GM12878 (cell line): ENCODE data around the gene AMBN. TPM values are rescaled to one million over a fixed set of nuclear protein-coding genes. Genes with fewer than 3 reads are reported as not detected.

Experiments used
- ATAC-seq: fragments of 200-7000 bp; cut with Tn5 transposase; 3 replicates; pipeline ENCODE4 v1.9.1; 2020; ENCODE audit warnings: mild to moderate bottlenecking, moderate library complexity
- BruUV-seq: library from RNA; stranded (reverse); fragments of 400-500 nt; replicated peaks from 2 replicates; lab custom pipeline; 2021; lab: Mats Ljungman, UMichigan
- CTCF ChIA-PET: fragments of 300-600 bp; sonication (Branson Sonifier 250); formaldehyde crosslinking; extraction: SDS; loops from one replicate; lab custom pipeline; 2021; ENCODE audit warnings: inconsistent platforms; lab: Yijun Ruan, JAX
- POLR2A ChIA-PET: fragments of 350-600 bp; formaldehyde crosslinking; extraction: SDS; loops from one replicate; lab custom pipeline; 2021; ENCODE audit warnings: inconsistent platforms; lab: Charles Lee
- RAD21 ChIA-PET: fragments of 300-600 bp; sonication (Branson Sonifier 250); formaldehyde crosslinking; loops from one replicate; lab custom pipeline; 2023; ENCODE audit warnings: antibody characterized with exemption; ENCODE audit not compliant: unreplicated experiment; lab: Charles Lee
- SMC1A ChIA-PET: fragments of 300-600 bp; sonication (Branson Sonifier 250); formaldehyde crosslinking; loops from one replicate; lab custom pipeline; 2023; ENCODE audit not compliant: unreplicated experiment, uncharacterized antibody; lab: Charles Lee
- DNase-seq: peaks from one replicate; pipeline ENCODE4 v3.0.0-alpha.2; 2011; ENCODE audit warnings: low read depth, low spot score
- FAIRE-seq: peaks from 3 replicates; lab custom pipeline; 2011; peaks lifted over from hg19 to GRCh38; lab: Jason Lieb, UNC
- H2AFZ ChIP-seq: 2 replicates; pipeline ENCODE4 v1.6.0; 2011; ENCODE audit warnings: low read depth, low read length, control low read depth; ENCODE audit not compliant: control insufficient read depth
- H3K27ac ChIP-seq: 2 replicates; pipeline ENCODE4 v1.5.1; 2011; ENCODE audit warnings: control low read depth; ENCODE audit not compliant: control insufficient read depth, insufficient read depth
- H3K27me3 ChIP-seq, 2 experiments: replicated peaks in 1 of 2; 2 replicates each; pipeline versions ENCODE4 v1.6.0 to v1.6.1; 2011; ENCODE audit warnings: low read length in 1 of 2; ENCODE audit not compliant: control insufficient read depth in 2 of 2, insufficient read depth in 2 of 2
- H3K36me3 ChIP-seq, 2 experiments: 2 replicates each; pipeline ENCODE4 v1.5.1; 2011; ENCODE audit warnings: low read length in 1 of 2; ENCODE audit not compliant: control insufficient read depth in 2 of 2, insufficient read depth in 2 of 2
- H3K4me1 ChIP-seq: 2 replicates; pipeline ENCODE4 v1.6.1; 2011; ENCODE audit warnings: mild to moderate bottlenecking, low read length, moderate library complexity, mixed read lengths; ENCODE audit not compliant: control insufficient read depth, insufficient read depth
- H3K4me2 ChIP-seq: 2 replicates; pipeline ENCODE4 v1.6.0; 2011; ENCODE audit warnings: control low read depth; ENCODE audit not compliant: control insufficient read depth, insufficient read depth
- H3K4me3 ChIP-seq: fragments of 200-600 bp; sonication (generic); 2 replicates; pipeline ENCODE4 v1.5.1; 2016
- H3K79me2 ChIP-seq: 2 replicates; pipeline ENCODE4 v1.6.0; 2011; ENCODE audit warnings: low read length; ENCODE audit not compliant: control insufficient read depth, insufficient read depth
- H3K9ac ChIP-seq: 2 replicates; pipeline ENCODE4 v1.8.0; 2011; ENCODE audit warnings: low read length, control low read depth, mixed read lengths; ENCODE audit not compliant: control insufficient read depth, insufficient read depth
- H3K9me3 ChIP-seq: replicated peaks from 3 replicates; pipeline ENCODE4 v1.5.1; 2011; ENCODE audit warnings: mild to moderate bottlenecking, low read length; ENCODE audit not compliant: control insufficient read depth, insufficient read depth
- H4K20me1 ChIP-seq: 2 replicates; pipeline ENCODE4 v1.6.0; 2011; ENCODE audit not compliant: control insufficient read depth, insufficient read depth
- BMI1 ChIP-seq: fragments of 450-650 bp; IDR thresholded peaks from 2 replicates; pipeline ENCODE4 v1.6.1; 2016; ENCODE audit warnings: mild to moderate bottlenecking, moderate library complexity, borderline replicate concordance
- DPF2 ChIP-seq: fragments of 450-650 bp; IDR thresholded peaks from 2 replicates; pipeline ENCODE4 v1.6.1; 2017; ENCODE audit warnings: mild to moderate bottlenecking
- HDAC2 ChIP-seq: fragments of 200-600 bp; sonication (generic); IDR thresholded peaks from 2 replicates; pipeline ENCODE4 v1.6.1; 2017
- LARP7 ChIP-seq: fragments of 450-650 bp; IDR thresholded peaks from 2 replicates; pipeline ENCODE4 v1.6.1; 2017; ENCODE audit warnings: mild to moderate bottlenecking
- MEF2A ChIP-seq: IDR thresholded peaks from 2 replicates; pipeline ENCODE4 v1.6.1; 2011; ENCODE audit warnings: low read depth, mild to moderate bottlenecking, low read length, moderate library complexity; ENCODE audit not compliant: insufficient read depth
- POLR2A ChIP-seq: IDR thresholded peaks from 2 replicates; pipeline ENCODE4 v1.6.1; 2011; ENCODE audit warnings: low read depth, mild to moderate bottlenecking, low read length
- POLR2AphosphoS5 ChIP-seq: IDR thresholded peaks from 2 replicates; pipeline ENCODE4 v1.6.1; 2011; ENCODE audit warnings: mild to moderate bottlenecking, low read length, inconsistent platforms
- PRDM15 ChIP-seq: fragments of 450-650 bp; formaldehyde crosslinking; IDR thresholded peaks from 2 replicates; pipeline ENCODE4 v1.4.0; 2020; ENCODE audit warnings: mild to moderate bottlenecking, moderate library complexity
- RUNX3 ChIP-seq: IDR thresholded peaks from 2 replicates; pipeline ENCODE4 v1.6.1; 2012; ENCODE audit warnings: low read length, inconsistent platforms
- SP1 ChIP-seq: IDR thresholded peaks from one replicate; pipeline ENCODE4 v1.6.1; 2011; ENCODE audit warnings: low read depth, low read length
- SPI1 ChIP-seq: IDR thresholded peaks from 2 replicates; pipeline ENCODE4 v1.6.1; 2011; ENCODE audit warnings: low read depth, mild to moderate bottlenecking, low read length, moderate library complexity, borderline replicate concordance; ENCODE audit not compliant: insufficient read depth
- SREBF2 ChIP-seq: IDR thresholded peaks from 2 replicates; pipeline ENCODE4 v1.6.1; 2012; ENCODE audit warnings: mild to moderate bottlenecking, low read length
- TARDBP ChIP-seq: IDR thresholded peaks from 2 replicates; pipeline ENCODE4 v1.6.1; 2016; ENCODE audit warnings: borderline replicate concordance
- ZBED1 ChIP-seq: IDR thresholded peaks from 2 replicates; pipeline ENCODE4 v1.6.1; 2016; ENCODE audit warnings: borderline replicate concordance
- ZNF384 ChIP-seq: IDR thresholded peaks from 2 replicates; pipeline ENCODE4 v1.6.1; 2012; ENCODE audit warnings: low read depth, mild to moderate bottlenecking, low read length, improper control_type of control experiment, borderline replicate concordance
- in situ Hi-C: fragments of 300-500 bp; cut with MboI; formaldehyde crosslinking; loops from 9 replicates; pipeline ENCODE4 v1.14.3; 2018; ENCODE audit warnings: mixed read lengths
- intact Hi-C: fragments of 100-400 bp; cut with micrococcal nuclease; formaldehyde crosslinking; loops from one replicate; pipeline ENCODE4 v1.14.2; 2022; ENCODE audit not compliant: unreplicated experiment
- polyA plus RNA-seq, 11 experiments: library from polyadenylated mRNA; depleted of rRNA in 4 of 11; unstranded in 6 of 11; stranded (reverse) in 5 of 11; fragments of >200 nt; fragmentation: Nextera tagmentation in 4 of 11; fragmentation: Illumina TruSeq in 1 of 11; extraction: Ambion mirVana in 4 of 11; extraction: Trizol in 1 of 11; gene quantifications; 1 replicate in 1 of 11; 2 replicates in 10 of 11; pipeline versions ENCODE4 v1.2.1 to v1.2.3, GENCODE V29; 2011 to 2016; ENCODE audit warnings: inconsistent platforms in 2 of 11, missing spikeins in 2 of 11, low read depth in 1 of 11
- total RNA-seq, 4 experiments: library from RNA; depleted of rRNA in 3 of 4; stranded (reverse); fragments of >200 nt in 3 of 4; fragmentation: Illumina TruSeq in 1 of 4; extraction: Trizol in 1 of 4; gene quantifications; 2 replicates each; pipeline versions ENCODE4 v1.2.1 to v1.2.3, GENCODE V29; 2013 to 2021
- TF ChIP-seq, protein P1 (sequence below): fragments of 450-650 bp; IDR thresholded peaks from 2 replicates; pipeline ENCODE4 v1.6.1; 2017; ENCODE audit warnings: borderline replicate concordance
- TF ChIP-seq, protein P2 (sequence below): fragments of 150-350 bp; IDR thresholded peaks from 2 replicates; pipeline ENCODE4 v1.6.1; 2014; ENCODE audit warnings: mild to moderate bottlenecking, low read depth, low read length

The AMBN gene
- total and polyA plus RNA-seq, 10 of the 15 experiments (the other 5 are each of a cell fraction or from before 2014, with no cell fraction given), result 0.18 TPM; not detected in 9

GRCh38 chr4:70594196-70594595 lies 2.1 kb downstream of the AMBN start:
- Histone ChIP-seq H3K27me3 (no peaks in the 10 kb centered on the region; a peak in 1 of 4 replicates), H3K4me1 (peaks cover 2% of the 10 kb centered on the region; the same call in 1 of the 2 replicates), H3K4me2 (no peak overlapping the region), H3K4me3 (no peak overlapping the region), H4K20me1 (no peaks in the 10 kb centered on the region), H3K36me3 (no peaks in the 10 kb centered on the region), H3K79me2 (no peaks in the 10 kb centered on the region), H2AFZ (no peak overlapping the region), H3K27ac (no peak overlapping the region), H3K9ac (no peak overlapping the region)
- ChIA-PET CTCF (interaction anchor here (0.5 kb wide), 1 partner anchor 54 kb away, joined by 3 read pairs; no protein-coding TSS in a partner anchor), POLR2A (no interaction called here), RAD21 (no interaction called here), SMC1A (interaction anchor here (0.6 kb wide), 1 partner anchor 58 kb away, joined by 3 read pairs; no protein-coding TSS in a partner anchor)
- ATAC-seq (no peak), FAIRE-seq (no peak), DNase-seq (no peak)
- BruUV-seq, result no TSS peak
- in situ Hi-C loops, result no loop called here
- no peak for TF ChIP-seq RUNX3
- TF ChIP-seq PRDM15 (CRISPR knock-in tag), result no peak
- no peak for TF ChIP-seq SREBF2
- TF ChIP-seq, protein P1, sequence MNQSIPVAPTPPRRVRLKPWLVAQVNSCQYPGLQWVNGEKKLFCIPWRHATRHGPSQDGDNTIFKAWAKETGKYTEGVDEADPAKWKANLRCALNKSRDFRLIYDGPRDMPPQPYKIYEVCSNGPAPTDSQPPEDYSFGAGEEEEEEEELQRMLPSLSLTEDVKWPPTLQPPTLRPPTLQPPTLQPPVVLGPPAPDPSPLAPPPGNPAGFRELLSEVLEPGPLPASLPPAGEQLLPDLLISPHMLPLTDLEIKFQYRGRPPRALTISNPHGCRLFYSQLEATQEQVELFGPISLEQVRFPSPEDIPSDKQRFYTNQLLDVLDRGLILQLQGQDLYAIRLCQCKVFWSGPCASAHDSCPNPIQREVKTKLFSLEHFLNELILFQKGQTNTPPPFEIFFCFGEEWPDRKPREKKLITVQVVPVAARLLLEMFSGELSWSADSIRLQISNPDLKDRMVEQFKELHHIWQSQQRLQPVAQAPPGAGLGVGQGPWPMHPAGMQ, result no peak
- no peak for TF ChIP-seq ZBED1
- no peak for TF ChIP-seq MEF2A
- TF ChIP-seq ZNF384, result no peak
- no peak for TF ChIP-seq LARP7
- no peak for TF ChIP-seq SP1
- no peak for TF ChIP-seq BMI1
- TF ChIP-seq POLR2A, result no peak
- no peak for TF ChIP-seq POLR2AphosphoS5
- TF ChIP-seq SPI1, result no peak
- no peak for TF ChIP-seq DPF2
- TF ChIP-seq TARDBP, result no peak
- no peak for TF ChIP-seq HDAC2
- TF ChIP-seq, protein P2, sequence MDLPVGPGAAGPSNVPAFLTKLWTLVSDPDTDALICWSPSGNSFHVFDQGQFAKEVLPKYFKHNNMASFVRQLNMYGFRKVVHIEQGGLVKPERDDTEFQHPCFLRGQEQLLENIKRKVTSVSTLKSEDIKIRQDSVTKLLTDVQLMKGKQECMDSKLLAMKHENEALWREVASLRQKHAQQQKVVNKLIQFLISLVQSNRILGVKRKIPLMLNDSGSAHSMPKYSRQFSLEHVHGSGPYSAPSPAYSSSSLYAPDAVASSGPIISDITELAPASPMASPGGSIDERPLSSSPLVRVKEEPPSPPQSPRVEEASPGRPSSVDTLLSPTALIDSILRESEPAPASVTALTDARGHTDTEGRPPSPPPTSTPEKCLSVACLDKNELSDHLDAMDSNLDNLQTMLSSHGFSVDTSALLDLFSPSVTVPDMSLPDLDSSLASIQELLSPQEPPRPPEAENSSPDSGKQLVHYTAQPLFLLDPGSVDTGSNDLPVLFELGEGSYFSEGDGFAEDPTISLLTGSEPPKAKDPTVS, result no peak
- TF ChIP-seq, all 136 proteins: peak for 0
- intact Hi-C loops, result no loop called here
- no peaks in the 10 kb centered on the region for H3K9me3 ChIP-seq
